OCI-LY7 (cell line): ENCODE measurements around the gene CSPG4. TPM values are rescaled to one million over a fixed set of nuclear protein-coding genes. Genes with fewer than 3 reads are reported as not detected.
"Not testable (repeated sequence)": the region's sequence is repeated elsewhere in the genome, so short reads cannot be mapped to it uniquely, and the experiment has no call there.

ENCODE experiments used
- BruUV-seq: library from RNA; stranded (reverse); fragments of 400-500 nt; replicated peaks from 2 replicates; lab custom pipeline; 2021; lab: Mats Ljungman, UMichigan
- CTCF ChIA-PET: fragments of 300-600 bp; sonication (Branson Sonifier 250); formaldehyde crosslinking; loops from one replicate; lab custom pipeline; 2022; ENCODE audit warnings: antibody characterized with exemption; ENCODE audit not compliant: unreplicated experiment; lab: Charles Lee
- POLR2A ChIA-PET: fragments of 300-600 bp; sonication (Branson Sonifier 250); formaldehyde crosslinking; loops from one replicate; lab custom pipeline; 2022; ENCODE audit warnings: antibody characterized with exemption; lab: Charles Lee
- DNase-seq: peaks from one replicate; pipeline ENCODE4 v3.0.0-alpha.2; 2015; ENCODE audit warnings: low spot score
- H2AFZ ChIP-seq: fragments of 200-600 bp; sonication (generic), shearing (Covaris generic); 2 replicates; pipeline ENCODE4 v1.6.1; 2014; ENCODE audit warnings: mild to moderate bottlenecking, antibody characterized with exemption, low read length, moderate library complexity
- H3K27ac ChIP-seq: fragments of 200-600 bp; sonication (generic); 2 replicates; pipeline ENCODE4 v1.5.1; 2014; ENCODE audit warnings: mixed run types, low read depth, mild to moderate bottlenecking, moderate library complexity, low read length, inconsistent platforms; ENCODE audit not compliant: poor library complexity, severe bottlenecking
- H3K36me3 ChIP-seq: fragments of 200-600 bp; sonication (generic); 2 replicates; pipeline ENCODE4 v1.6.1; 2014; ENCODE audit warnings: mild to moderate bottlenecking, antibody characterized with exemption, low read length, moderate library complexity, mixed read lengths; ENCODE audit not compliant: insufficient read depth
- H3K4me1 ChIP-seq: fragments of 200-600 bp; sonication (generic); 2 replicates; pipeline ENCODE4 v1.5.1; 2014; ENCODE audit warnings: mild to moderate bottlenecking, low read length; ENCODE audit not compliant: insufficient read depth, poor library complexity, severe bottlenecking
- H3K4me2 ChIP-seq: fragments of 200-600 bp; sonication (generic); 2 replicates; pipeline ENCODE4 v1.6.1; 2014; ENCODE audit warnings: mild to moderate bottlenecking, low read length
- H3K4me3 ChIP-seq: fragments of 200-600 bp; sonication (generic); 2 replicates; pipeline ENCODE4 v1.5.1; 2014; ENCODE audit warnings: mild to moderate bottlenecking, low read depth, low read length; ENCODE audit not compliant: poor library complexity, severe bottlenecking
- H3K79me2 ChIP-seq: fragments of 200-600 bp; sonication (generic); 2 replicates; pipeline ENCODE4 v1.6.1; 2016; ENCODE audit warnings: low read depth, mild to moderate bottlenecking, low read length, moderate library complexity, mixed read lengths; ENCODE audit not compliant: insufficient read depth
- H3K9me2 ChIP-seq: fragments of 200-600 bp; sonication (generic); 2 replicates; pipeline ENCODE4 v1.6.1; 2016; ENCODE audit warnings: mild to moderate bottlenecking, low read length, mixed read lengths; ENCODE audit not compliant: insufficient read depth
- H3K9me3 ChIP-seq: fragments of 200-600 bp; sonication (generic); 2 replicates; pipeline ENCODE4 v1.6.1; 2014; ENCODE audit warnings: mild to moderate bottlenecking, mixed run types, low read length, mixed read lengths
- H4K20me1 ChIP-seq: fragments of 200-600 bp; sonication (generic); 2 replicates; pipeline ENCODE4 v1.6.1; 2014; ENCODE audit warnings: mild to moderate bottlenecking, antibody characterized with exemption, low read length, moderate library complexity, mixed read lengths; ENCODE audit not compliant: insufficient read depth
- EZH2phosphoT487 ChIP-seq: fragments of 200-600 bp; sonication (generic); IDR thresholded peaks from 2 replicates; pipeline ENCODE4 v1.6.1; 2018; ENCODE audit warnings: low read depth, borderline replicate concordance, mild to moderate bottlenecking, mixed run types, antibody characterized with exemption, low read length, moderate library complexity, mixed read lengths
- intact Hi-C: fragments of 100-400 bp; cut with micrococcal nuclease; formaldehyde crosslinking; loops from one replicate; pipeline ENCODE4 v1.10.0; 2022; ENCODE audit not compliant: unreplicated experiment
- total RNA-seq, 2 experiments: library from RNA; depleted of rRNA in 1 of 2; stranded (reverse); fragments of >200 nt in 1 of 2; shearing (Covaris generic) in 1 of 2; gene quantifications; 2 replicates each; pipeline ENCODE4 v1.2.3, GENCODE V29; 2014 to 2022
- TF ChIP-seq, protein P1 (sequence below): fragments of 200-600 bp; sonication (generic); conservative IDR thresholded peaks from 2 replicates; pipeline ENCODE4 v1.5.1; 2014; ENCODE audit warnings: mild to moderate bottlenecking, antibody characterized with exemption, low read length, moderate library complexity, mixed read lengths

Gene CSPG4
- total RNA-seq, 2 experiments from 2014 or later, result not detected

DNA sequence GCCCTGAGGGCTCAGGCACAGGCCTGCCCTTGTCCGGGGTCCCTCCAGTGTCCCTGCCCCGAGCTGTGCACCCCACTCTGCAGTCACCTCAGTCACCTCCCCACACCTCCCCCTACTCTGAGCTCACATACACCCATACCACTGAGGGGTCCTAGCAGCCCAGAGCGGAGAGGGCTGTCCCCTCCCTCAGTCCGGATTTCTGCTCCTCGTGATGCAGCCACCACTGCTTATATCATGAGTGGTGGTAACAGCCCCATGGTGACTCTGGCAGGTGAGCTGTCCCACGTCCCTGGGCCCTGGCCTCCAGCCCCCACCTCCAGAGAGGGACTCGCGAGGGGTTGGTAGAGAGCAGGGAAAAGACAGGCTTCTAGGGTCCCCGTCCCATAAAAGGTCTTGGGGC lies 8.0 kb downstream of the CSPG4 start:
- Histone ChIP-seq H3K27ac (no peak overlapping the region), H3K4me1 (peaks cover 7% of the 10 kb centered on the region), H3K36me3 (no peaks in the 10 kb centered on the region), H3K4me3 (no peak overlapping the region), H3K79me2 (no peaks in the 10 kb centered on the region), H3K4me2 (no peak overlapping the region), H3K9me3 (no peaks in the 10 kb centered on the region), H4K20me1 (no peaks in the 10 kb centered on the region), H3K9me2 (no peaks in the 10 kb centered on the region), H2AFZ (no peak overlapping the region)
- intact Hi-C loops, result no loop called here
- ChIA-PET CTCF (no interaction called here), POLR2A (no interaction called here)
- no TSS peak for BruUV-seq
- no peak for DNase-seq
- TF ChIP-seq, protein P1, sequence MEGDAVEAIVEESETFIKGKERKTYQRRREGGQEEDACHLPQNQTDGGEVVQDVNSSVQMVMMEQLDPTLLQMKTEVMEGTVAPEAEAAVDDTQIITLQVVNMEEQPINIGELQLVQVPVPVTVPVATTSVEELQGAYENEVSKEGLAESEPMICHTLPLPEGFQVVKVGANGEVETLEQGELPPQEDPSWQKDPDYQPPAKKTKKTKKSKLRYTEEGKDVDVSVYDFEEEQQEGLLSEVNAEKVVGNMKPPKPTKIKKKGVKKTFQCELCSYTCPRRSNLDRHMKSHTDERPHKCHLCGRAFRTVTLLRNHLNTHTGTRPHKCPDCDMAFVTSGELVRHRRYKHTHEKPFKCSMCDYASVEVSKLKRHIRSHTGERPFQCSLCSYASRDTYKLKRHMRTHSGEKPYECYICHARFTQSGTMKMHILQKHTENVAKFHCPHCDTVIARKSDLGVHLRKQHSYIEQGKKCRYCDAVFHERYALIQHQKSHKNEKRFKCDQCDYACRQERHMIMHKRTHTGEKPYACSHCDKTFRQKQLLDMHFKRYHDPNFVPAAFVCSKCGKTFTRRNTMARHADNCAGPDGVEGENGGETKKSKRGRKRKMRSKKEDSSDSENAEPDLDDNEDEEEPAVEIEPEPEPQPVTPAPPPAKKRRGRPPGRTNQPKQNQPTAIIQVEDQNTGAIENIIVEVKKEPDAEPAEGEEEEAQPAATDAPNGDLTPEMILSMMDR, result no peak
- no peak for TF ChIP-seq EZH2phosphoT487

DNA sequence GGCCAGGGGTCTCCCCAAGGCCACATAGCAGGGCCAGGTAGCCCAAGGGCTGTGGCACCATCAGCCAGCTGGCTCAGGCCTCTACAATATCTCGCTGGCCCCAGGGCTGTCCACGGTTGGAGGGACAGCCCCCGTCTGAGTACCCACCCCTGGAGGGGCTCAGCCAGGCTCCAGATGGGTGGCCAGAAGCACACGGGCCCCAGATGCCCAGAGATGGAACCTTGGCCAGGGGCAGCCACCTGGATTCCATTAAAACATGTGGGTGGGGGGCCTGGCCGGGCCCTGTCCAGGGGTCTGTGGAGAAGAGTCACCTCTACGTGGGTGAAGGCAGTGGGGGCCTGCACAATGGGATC lies 8.4 kb downstream of the CSPG4 start:
- no peaks in the 10 kb centered on the region for H3K9me3 ChIP-seq
- H2AFZ ChIP-seq, result no peak overlapping the region
- no peaks in the 10 kb centered on the region for H4K20me1 ChIP-seq
- DNase-seq, result no peak
- no peak for TF ChIP-seq EZH2phosphoT487
- TF ChIP-seq, protein P1, result no peak
- intact Hi-C loops, result no loop called here
- CTCF ChIA-PET, result no interaction called here
- H3K9me2 ChIP-seq, result no peaks in the 10 kb centered on the region
- POLR2A ChIA-PET, result no interaction called here
- H3K79me2 ChIP-seq, result no peaks in the 10 kb centered on the region
- peaks cover 8% of the 10 kb centered on the region for H3K4me1 ChIP-seq
- no peak overlapping the region for H3K4me3 ChIP-seq
- no peak overlapping the region for H3K4me2 ChIP-seq
- no peak overlapping the region for H3K27ac ChIP-seq
- H3K36me3 ChIP-seq, result no peaks in the 10 kb centered on the region
- no TSS peak for BruUV-seq

DNA sequence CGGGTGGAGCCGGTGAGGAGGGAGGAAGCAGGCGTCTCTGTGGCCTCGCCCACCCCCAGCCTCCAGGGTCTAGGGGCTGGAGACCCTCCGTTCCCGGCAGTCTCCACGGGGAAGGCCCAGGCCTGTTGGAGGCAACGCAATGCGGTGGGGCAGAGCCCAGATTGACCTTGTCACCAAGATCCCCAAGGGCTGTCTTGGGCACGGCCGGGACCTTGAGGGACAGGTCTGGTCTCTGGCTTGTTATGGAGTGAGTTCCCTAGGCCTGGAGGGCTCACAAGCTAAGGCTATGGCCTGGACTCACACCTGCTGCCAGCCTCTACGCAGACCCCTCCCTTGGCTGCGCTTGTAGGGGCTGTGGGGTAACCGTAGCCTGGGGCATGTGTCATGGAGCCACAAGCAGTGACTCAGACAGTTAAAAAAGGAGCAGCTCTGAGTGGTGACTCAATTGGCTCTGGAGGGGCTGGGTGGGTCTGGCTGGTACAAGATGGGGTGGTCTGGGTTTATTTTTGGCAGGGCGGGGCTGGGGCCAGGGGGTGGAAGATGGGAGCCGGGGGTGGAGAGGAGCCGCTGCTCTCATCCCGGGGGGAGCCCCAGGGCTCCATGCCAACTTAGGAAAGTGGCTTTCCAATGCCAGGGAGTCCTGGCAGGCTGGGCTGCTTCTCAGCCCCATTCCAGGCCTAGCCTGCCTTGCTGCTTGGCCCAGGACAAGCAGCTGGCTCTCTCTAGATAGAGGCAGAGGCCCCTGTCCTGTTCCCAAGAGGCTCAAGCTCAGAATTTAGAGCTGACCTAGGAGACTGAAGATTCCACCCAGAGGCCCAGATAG lies 9.0 kb downstream of the CSPG4 start:
- BruUV-seq, H3K9me3 ChIP-seq, DNase-seq, CTCF ChIA-PET, H3K4me3 ChIP-seq, H3K9me2 ChIP-seq, H3K36me3 ChIP-seq, H4K20me1 ChIP-seq, intact Hi-C loops, H3K79me2 ChIP-seq, H3K27ac ChIP-seq, H3K4me1 ChIP-seq, H3K4me2 ChIP-seq, POLR2A ChIA-PET, H2AFZ ChIP-seq: not testable (repeated sequence)
